ENCODE measurements around the gene ADAMTS2.

ADAMTS2 gene

GRCh38 chr5:179224741-179225140 is 120.5 kb downstream of the ADAMTS2 start:
- no peak for DNase-seq (ENCODE audit: extremely low spot score)
- TF ChIP-seq, protein P1, sequence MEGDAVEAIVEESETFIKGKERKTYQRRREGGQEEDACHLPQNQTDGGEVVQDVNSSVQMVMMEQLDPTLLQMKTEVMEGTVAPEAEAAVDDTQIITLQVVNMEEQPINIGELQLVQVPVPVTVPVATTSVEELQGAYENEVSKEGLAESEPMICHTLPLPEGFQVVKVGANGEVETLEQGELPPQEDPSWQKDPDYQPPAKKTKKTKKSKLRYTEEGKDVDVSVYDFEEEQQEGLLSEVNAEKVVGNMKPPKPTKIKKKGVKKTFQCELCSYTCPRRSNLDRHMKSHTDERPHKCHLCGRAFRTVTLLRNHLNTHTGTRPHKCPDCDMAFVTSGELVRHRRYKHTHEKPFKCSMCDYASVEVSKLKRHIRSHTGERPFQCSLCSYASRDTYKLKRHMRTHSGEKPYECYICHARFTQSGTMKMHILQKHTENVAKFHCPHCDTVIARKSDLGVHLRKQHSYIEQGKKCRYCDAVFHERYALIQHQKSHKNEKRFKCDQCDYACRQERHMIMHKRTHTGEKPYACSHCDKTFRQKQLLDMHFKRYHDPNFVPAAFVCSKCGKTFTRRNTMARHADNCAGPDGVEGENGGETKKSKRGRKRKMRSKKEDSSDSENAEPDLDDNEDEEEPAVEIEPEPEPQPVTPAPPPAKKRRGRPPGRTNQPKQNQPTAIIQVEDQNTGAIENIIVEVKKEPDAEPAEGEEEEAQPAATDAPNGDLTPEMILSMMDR (IDR thresholded peaks at IDR 0.05; ENCODE audit: control extremely low read depth, extremely low read depth, low read depth, missing control alignments): no peak
- ChIA-PET CTCF (no interaction called here), POLR2A (no interaction called here)

DNA sequence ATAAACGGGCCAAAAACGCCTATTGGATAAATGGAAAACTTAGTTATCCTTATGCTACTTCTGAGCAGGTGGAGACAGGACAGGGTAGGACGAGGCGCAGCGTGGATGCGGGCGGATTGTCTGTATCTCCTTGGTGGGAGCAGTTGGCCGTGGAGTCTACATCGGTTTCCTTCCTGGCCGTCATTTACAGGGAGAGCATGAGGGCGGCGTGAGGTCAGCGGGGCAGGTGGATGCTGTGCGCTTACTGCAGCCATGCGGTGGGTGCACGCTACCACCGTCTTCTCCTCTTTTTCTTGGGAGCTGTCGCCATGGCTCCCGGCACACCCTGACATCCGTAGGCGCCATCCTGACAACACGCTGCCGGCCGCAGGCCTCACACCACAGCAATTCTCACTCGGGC is 121.3 kb downstream of the ADAMTS2 start:
- TF ChIP-seq, protein P1 (IDR thresholded peaks at IDR 0.05; ENCODE audit: control extremely low read depth, extremely low read depth, low read depth, missing control alignments): no peak
- DNase-seq (ENCODE audit: extremely low spot score): no peak
- POLR2A ChIA-PET: no interaction called here
- CTCF ChIA-PET: no interaction called here

DNA sequence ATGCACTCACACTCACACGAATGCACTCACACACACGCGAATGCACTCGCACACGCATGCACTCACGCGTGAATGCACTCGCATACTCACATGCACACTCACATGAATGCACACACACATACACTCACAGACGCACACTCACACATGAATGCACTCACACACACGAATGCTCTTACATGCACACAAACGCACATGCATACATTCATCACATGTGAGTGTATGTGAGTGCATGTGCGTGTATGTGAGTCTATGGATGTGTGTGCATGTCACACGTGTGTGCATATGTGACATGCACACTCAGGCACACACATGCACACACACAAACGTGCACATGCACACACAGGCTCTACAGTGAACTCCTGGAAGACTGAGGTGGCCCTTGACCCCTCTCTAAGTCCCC is 121.7 kb downstream of the ADAMTS2 start:
- CTCF ChIA-PET: no interaction called here
- DNase-seq (ENCODE audit: extremely low spot score): no peak
- TF ChIP-seq, protein P1 (IDR thresholded peaks at IDR 0.05; ENCODE audit: control extremely low read depth, extremely low read depth, low read depth, missing control alignments): no peak
- POLR2A ChIA-PET: no interaction called here

DNA sequence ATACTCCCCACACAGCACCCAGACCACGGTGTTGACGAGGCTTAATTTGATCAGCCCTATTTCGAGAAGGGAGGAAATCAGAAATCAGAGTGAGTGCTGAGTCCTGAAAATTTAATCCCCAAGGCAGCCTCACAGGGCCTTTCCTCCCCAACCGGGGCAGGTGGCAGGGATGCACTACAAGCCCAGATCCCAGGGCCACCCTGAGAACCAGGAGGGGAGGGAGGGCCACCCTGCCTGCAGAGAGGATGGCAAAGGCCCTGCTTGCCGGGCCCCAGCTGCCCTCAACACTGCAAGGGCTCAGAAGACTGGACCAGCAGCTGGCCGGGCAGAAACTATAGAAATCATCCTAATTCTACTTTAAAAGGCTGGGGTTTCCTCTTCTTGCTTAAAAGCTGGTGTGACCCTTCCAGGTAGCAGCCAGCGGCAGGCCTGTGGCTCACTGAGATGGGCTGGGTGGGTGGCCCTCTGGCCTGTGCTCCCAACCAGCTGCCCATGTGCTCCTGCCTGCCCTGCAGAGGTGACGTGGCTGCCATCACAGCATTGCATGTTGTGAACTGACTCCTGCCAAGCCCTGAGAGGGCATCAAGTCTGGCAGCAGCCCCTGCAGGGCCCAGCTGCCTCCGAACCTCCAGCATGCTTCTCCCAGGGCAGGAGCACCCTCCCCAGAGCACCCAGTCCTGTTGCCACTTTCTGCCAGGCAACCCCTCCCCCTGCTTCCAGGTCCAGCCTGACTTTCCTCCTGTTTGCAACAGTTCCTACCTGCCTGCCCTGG is 122.8 kb downstream of the ADAMTS2 start:
- POLR2A ChIA-PET: no interaction called here
- DNase-seq (ENCODE audit: extremely low spot score): no peak
- CTCF ChIA-PET: no interaction called here

DNA sequence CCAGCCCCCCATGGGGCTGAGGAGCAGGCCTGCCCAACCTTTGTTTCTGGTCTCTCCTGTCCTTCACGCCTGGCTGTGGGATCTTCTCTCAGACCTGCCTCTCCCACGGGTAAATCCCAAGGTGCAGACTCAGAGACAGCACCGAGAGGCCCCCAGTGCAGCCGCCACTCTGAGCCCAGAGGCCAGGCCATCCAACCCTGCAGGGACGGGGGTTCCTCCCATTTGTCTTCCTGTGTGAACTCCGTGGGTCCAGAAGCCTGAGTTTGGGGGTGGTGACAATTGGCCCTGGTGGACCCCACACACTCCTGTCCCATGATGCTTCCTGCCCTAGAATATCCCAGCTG is 123.4 kb downstream of the ADAMTS2 start:
- TF ChIP-seq, protein P1 (IDR thresholded peaks at IDR 0.05; ENCODE audit: control extremely low read depth, extremely low read depth, low read depth, missing control alignments): no peak
- no peak for DNase-seq (ENCODE audit: extremely low spot score)
- ChIA-PET CTCF (no interaction called here), POLR2A (no interaction called here)

More for the DNA sequence above, 122.8 kb downstream of the ADAMTS2 start:
- TF ChIP-seq, protein P1 (IDR thresholded peaks at IDR 0.05; ENCODE audit: control extremely low read depth, extremely low read depth, low read depth, missing control alignments): no peak

- TF ChIP-seq, protein P1 (IDR thresholded peaks at IDR 0.05; ENCODE audit: control extremely low read depth, extremely low read depth, low read depth, missing control alignments): no peak
- no peak for DNase-seq (ENCODE audit: extremely low spot score)
- ChIA-PET CTCF (no interaction called here), POLR2A (no interaction called here)
Observed at GRCh38 chr5:179221196-179221876, 123.9 kb downstream of the ADAMTS2 start.
